Measurements from ENCODE around the gene AKT1S1. TPM values are rescaled to one million over a fixed set of nuclear protein-coding genes. Genes with fewer than 3 reads are reported as not detected.

The AKT1S1 gene
- total RNA-seq, 1 donor from 2014 or later = 52.0 TPM

DNA sequence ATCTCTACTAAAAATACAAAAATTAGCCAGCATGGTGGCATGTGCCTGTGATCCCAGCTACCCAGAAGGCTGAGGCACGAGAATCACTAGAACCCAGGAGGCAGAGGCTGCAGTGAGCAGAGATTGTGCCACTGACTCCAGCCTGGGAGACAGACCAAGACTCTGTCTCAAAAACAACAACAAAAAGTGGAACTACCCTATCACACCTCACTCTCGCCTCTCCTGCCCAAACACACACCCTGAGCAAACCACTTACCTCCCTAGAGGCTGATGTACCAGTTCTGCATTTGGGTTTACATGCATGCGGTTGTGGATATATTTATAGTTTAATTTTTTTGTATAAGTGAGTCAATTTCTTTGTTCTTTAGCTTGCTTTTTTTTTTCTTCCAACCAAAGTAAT is 33.9 kb downstream of the AKT1S1 start:
- Mint-ChIP-seq H3K4me1 (ENCODE audit: low read depth) (peaks cover 14% of the 10 kb centered on the region), H3K36me3 (ENCODE audit: low read depth) (peaks cover 16% of the 10 kb centered on the region), H3K9me3 (ENCODE audit: low read depth) (peaks cover 3% of the 10 kb centered on the region), H3K27ac (ENCODE audit: unreplicated experiment) (no peak overlapping the region), H3K27me3 (ENCODE audit: low read depth) (no peaks in the 10 kb centered on the region), H3K4me3 (ENCODE audit: unreplicated experiment) (no peak overlapping the region)
- TF ChIP-seq, protein P1, sequence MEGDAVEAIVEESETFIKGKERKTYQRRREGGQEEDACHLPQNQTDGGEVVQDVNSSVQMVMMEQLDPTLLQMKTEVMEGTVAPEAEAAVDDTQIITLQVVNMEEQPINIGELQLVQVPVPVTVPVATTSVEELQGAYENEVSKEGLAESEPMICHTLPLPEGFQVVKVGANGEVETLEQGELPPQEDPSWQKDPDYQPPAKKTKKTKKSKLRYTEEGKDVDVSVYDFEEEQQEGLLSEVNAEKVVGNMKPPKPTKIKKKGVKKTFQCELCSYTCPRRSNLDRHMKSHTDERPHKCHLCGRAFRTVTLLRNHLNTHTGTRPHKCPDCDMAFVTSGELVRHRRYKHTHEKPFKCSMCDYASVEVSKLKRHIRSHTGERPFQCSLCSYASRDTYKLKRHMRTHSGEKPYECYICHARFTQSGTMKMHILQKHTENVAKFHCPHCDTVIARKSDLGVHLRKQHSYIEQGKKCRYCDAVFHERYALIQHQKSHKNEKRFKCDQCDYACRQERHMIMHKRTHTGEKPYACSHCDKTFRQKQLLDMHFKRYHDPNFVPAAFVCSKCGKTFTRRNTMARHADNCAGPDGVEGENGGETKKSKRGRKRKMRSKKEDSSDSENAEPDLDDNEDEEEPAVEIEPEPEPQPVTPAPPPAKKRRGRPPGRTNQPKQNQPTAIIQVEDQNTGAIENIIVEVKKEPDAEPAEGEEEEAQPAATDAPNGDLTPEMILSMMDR (IDR thresholded peaks at IDR 0.05) = no peak
- no peak for DNase-seq (ENCODE audit: low spot score)

DNA sequence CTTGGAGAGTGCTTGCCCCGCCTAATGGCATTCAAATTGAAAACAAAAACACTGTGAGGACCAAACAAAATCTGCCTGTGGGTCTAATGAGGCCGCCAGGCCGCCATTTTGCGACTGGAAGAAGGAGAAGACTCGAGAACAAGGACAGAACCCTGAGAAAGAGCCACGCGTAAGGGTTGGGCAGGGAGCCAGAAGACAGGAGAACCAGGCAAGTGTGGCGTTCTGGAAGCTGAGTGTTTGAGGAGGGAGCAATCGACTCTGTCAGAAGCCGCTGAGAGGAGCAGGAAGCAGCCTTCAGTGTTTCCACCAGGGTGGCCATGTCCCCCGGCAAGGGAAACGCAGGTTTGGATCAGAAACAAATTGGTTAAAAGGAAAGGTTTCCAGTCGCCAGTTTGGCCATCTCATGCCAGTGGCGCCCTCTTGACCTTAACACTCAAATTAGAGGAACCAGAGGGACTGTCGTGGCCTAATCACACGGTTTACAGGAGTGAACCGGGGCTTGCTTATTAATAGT is 36.4 kb downstream of the AKT1S1 start:
- Mint-ChIP-seq H3K4me1 (ENCODE audit: low read depth) (peaks cover 12% of the 10 kb centered on the region), H3K27me3 (ENCODE audit: low read depth) (no peaks in the 10 kb centered on the region), H3K4me3 (ENCODE audit: unreplicated experiment) (no peak overlapping the region), H3K9me3 (ENCODE audit: low read depth) (no peaks in the 10 kb centered on the region), H3K27ac (ENCODE audit: unreplicated experiment) (no peak overlapping the region), H3K36me3 (ENCODE audit: low read depth) (peaks cover 26% of the 10 kb centered on the region)
- TF ChIP-seq, protein P1 (IDR thresholded peaks at IDR 0.05) = no peak
- DNase-seq (ENCODE audit: low spot score) = no peak

GRCh38 chr19:49840321-49840720 is 36.8 kb downstream of the AKT1S1 start:
- Mint-ChIP-seq H3K4me1 (ENCODE audit: low read depth) (peaks cover 10% of the 10 kb centered on the region), H3K36me3 (ENCODE audit: low read depth) (peaks cover 26% of the 10 kb centered on the region), H3K9me3 (ENCODE audit: low read depth) (no peaks in the 10 kb centered on the region), H3K4me3 (ENCODE audit: unreplicated experiment) (no peak overlapping the region), H3K27me3 (ENCODE audit: low read depth) (no peaks in the 10 kb centered on the region), H3K27ac (ENCODE audit: unreplicated experiment) (no peak overlapping the region)
- TF ChIP-seq, protein P1 (IDR thresholded peaks at IDR 0.05) = no peak
- DNase-seq (ENCODE audit: low spot score) = no peak

GRCh38 chr19:49839713-49840112 is 37.4 kb downstream of the AKT1S1 start:
- H3K27ac Mint-ChIP-seq (ENCODE audit: unreplicated experiment) = no peak overlapping the region
- DNase-seq (ENCODE audit: low spot score) = no peak

GRCh38 chr19:49838885-49839588 is 38.1 kb downstream of the AKT1S1 start:
- Mint-ChIP-seq H3K4me1 (ENCODE audit: low read depth) (peaks cover 5% of the 10 kb centered on the region), H3K27ac (ENCODE audit: unreplicated experiment) (no peak overlapping the region)

More at GRCh38 chr19:49839713-49840112, 37.4 kb downstream of the AKT1S1 start:
- Mint-ChIP-seq H3K4me1 (ENCODE audit: low read depth) (peaks cover 5% of the 10 kb centered on the region), H3K36me3 (ENCODE audit: low read depth) (peaks cover 31% of the 10 kb centered on the region), H3K27me3 (ENCODE audit: low read depth) (no peaks in the 10 kb centered on the region), H3K4me3 (ENCODE audit: unreplicated experiment) (no peak overlapping the region), H3K9me3 (ENCODE audit: low read depth) (no peaks in the 10 kb centered on the region)
- TF ChIP-seq, protein P1 (IDR thresholded peaks at IDR 0.05) = no peak

More at GRCh38 chr19:49838885-49839588, 38.1 kb downstream of the AKT1S1 start:
- no peaks in the 10 kb centered on the region for H3K27me3 Mint-ChIP-seq (ENCODE audit: low read depth)
- TF ChIP-seq, protein P1 (IDR thresholded peaks at IDR 0.05) = no peak
- H3K9me3 Mint-ChIP-seq (ENCODE audit: low read depth) = no peaks in the 10 kb centered on the region
- H3K36me3 Mint-ChIP-seq (ENCODE audit: low read depth) = peaks cover 33% of the 10 kb centered on the region
- no peak for DNase-seq (ENCODE audit: low spot score)
- H3K4me3 Mint-ChIP-seq (ENCODE audit: unreplicated experiment) = no peak overlapping the region
